Measurements from ENCODE around the gene PPP1R16B.
A peak's percentile ranks its signal among the peaks of the same experiment; 100 is the strongest.
"Not testable (repeated sequence)": the region's sequence is repeated elsewhere in the genome, so short reads cannot be mapped to it uniquely, and the experiment has no call there.

PPP1R16B gene

GRCh38 chr20:38842558-38842981 lies 37.1 kb downstream of the PPP1R16B start:
- DNase-seq (ENCODE audit: extremely low read depth in 1 of 2, low read depth in 1 of 2): peak in 1 of 2 donors; percentile 78

DNA sequence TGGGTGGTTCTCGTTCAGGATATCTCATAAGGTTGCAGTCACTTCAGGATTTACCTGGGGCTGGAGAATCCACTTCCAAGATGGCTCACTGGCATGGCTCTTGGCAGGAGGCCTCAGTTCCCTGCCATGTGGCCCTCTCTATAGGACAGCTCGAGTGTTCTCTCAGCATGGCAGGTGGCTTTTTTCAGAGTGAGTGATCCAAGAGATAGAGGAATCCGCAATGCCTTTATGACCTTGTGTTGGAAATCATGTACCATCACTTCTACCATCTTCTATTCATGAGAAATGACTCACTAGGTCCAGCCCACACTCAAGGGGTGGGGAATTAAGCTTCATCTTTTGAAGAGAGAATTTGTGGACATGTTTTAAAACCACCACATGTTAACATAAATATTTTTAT lies 37.8 kb downstream of the PPP1R16B start:
- DNase-seq (ENCODE audit: extremely low read depth in 1 of 2, low read depth in 1 of 2): peak in 1 of 2 donors; percentile 58

- DNase-seq (ENCODE audit: extremely low read depth in 1 of 2, low read depth in 1 of 2): no peak
Observed at GRCh38 chr20:38844963-38845362, 39.5 kb downstream of the PPP1R16B start.

GRCh38 chr20:38847840-38848239 lies 42.3 kb downstream of the PPP1R16B start:
- no peak for DNase-seq (ENCODE audit: extremely low read depth in 1 of 2, low read depth in 1 of 2)

DNA sequence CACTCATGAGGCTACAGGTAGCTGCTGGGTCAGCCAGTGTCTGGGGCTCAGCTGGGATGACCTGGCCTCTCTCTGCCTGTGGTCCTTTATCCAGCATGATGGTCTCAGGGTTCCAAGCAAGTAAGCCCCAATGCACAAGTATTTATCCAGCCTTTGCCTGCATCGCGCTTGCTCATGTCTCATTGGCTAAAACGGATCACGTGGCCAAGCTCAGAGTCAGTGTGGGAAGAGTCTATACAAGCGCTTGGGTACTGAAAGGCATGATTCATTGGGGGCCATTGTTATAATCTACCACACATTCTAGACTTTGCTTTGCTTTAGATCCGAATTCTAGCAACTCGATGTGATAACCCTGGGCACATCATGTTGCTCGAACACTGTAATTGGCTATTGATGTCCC lies 48.3 kb downstream of the PPP1R16B start:
- DNase-seq (ENCODE audit: extremely low read depth in 1 of 2, low read depth in 1 of 2): no peak

- no peak for DNase-seq (ENCODE audit: extremely low read depth in 1 of 2, low read depth in 1 of 2)
Observed at GRCh38 chr20:38854654-38855066, 49.2 kb downstream of the PPP1R16B start.

GRCh38 chr20:38855356-38855755 lies 49.9 kb downstream of the PPP1R16B start:
- DNase-seq (ENCODE audit: extremely low read depth in 1 of 2, low read depth in 1 of 2): no peak

DNA sequence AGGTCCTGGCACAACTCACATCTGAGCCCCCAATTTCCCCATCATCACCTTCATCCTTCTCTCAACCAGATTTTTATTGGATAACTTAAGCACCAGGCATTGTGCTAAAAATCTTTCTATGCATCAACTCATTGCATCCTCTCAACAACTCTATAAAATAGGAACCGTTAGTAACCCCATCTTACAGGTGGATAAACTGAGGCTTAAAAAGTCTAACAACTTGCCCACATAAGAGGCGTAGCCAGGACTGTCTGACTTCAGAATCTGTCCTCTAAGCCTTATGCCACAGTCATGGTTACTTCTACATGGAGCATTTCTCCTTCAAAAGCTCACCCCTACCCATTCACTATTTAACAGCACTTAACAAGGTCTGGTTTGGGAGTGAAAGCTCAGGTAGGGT lies 51.1 kb downstream of the PPP1R16B start:
- DNase-seq (ENCODE audit: extremely low read depth in 1 of 2, low read depth in 1 of 2): no peak

- no peak for DNase-seq (ENCODE audit: extremely low read depth in 1 of 2, low read depth in 1 of 2)
Observed at GRCh38 chr20:38857703-38858102, 52.2 kb downstream of the PPP1R16B start.

DNA sequence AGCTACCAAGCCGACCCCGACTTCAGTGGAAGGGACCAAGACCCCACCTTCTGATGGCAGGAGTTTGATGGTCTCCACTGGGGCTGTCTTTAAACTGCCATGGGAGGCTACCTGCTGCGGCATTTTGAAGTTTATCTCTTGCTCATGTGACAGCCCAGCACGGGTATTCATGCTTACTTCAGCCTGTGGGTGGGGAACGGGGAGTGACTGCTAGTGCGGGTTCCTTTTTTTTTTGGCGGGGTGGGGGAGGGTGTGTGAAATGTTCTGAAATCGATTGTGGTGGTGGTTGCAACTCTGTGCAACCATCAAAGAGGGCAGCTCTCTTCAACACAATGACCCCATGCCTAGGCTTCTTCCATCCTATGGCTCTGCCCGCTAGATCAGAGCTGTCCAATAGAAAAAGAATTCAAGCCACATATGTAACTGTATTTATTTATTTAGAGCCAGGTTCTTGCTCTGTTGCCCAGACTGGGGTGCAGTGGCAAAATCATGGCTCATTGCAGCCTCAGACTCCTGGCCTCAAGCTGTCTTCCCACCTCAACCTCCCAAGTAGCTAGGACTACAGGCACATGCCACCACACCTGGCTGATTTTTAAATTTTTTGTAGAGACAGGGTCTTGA lies 53.7 kb downstream of the PPP1R16B start:
- DNase-seq (ENCODE audit: extremely low read depth in 1 of 2, low read depth in 1 of 2): peak in 1 of 2 donors; percentile 55

DNA sequence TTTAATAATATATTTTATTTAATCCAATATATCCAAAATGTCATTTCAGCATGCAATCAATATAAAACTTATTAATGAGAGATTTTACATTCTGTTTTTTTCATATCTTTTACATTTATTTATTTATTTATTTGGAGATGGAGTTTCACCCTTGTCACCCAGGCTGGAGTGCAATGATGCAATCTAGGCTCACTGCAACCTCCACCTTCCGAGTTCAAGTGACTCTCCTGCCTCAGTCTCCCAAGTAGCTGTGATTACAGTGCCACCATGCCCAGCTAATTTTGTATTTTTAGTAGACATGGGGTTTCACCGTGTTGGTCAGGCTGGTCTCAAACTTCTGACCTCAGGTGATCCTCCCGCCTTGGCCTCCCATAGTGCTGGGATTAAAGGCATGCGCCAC lies 54.4 kb downstream of the PPP1R16B start:
- not testable (repeated sequence) for DNase-seq (ENCODE audit: extremely low read depth in 1 of 2, low read depth in 1 of 2)

GRCh38 chr20:38861071-38861401 lies 55.5 kb downstream of the PPP1R16B start:
- no peak for DNase-seq (ENCODE audit: extremely low read depth in 1 of 2, low read depth in 1 of 2)

GRCh38 chr20:38862226-38862625 lies 56.7 kb downstream of the PPP1R16B start:
- no peak for DNase-seq (ENCODE audit: extremely low read depth in 1 of 2, low read depth in 1 of 2)

DNA sequence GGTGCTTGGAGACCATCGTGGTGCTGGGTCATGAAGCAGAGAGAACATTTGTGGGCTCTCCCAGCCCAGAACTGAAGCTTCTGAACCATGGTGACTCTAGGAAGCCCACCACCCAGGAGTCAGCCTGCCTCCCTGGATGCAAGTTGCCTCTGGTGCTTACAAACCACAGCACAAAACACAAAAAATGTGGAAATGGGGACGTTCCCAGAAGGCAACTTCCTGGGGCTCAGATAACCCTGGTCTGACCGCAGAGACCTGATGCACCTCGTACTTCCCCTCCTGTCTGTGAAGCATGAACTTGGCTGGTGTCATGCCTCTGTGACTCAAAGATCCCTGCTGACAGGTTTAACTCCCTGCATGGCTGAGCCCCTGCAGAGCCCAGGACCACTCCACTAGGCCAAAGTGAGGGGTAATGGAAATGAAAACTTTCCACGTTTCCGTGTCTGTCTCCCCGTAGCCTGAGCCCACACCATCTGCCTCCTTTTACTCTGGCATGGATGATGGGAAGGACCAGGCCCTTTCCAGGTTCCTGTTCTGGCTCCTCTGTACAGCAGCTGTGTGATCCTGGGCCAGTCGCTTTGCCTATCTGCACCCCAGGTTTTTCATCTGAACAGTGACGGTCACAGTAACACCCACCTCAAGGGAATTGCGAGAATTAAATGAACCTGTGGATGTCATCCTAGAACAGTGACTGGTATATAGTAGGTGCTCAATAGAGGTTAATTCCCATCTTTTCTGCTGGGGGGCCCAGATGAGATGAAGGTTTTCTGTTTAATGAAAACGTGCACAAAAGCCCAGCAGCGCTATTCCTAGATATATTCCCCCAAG lies 57.7 kb downstream of the PPP1R16B start:
- DNase-seq (ENCODE audit: extremely low read depth in 1 of 2, low read depth in 1 of 2): peak in 1 of 2 donors; percentile 67

GRCh38 chr20:38864662-38865061 lies 59.2 kb downstream of the PPP1R16B start:
- DNase-seq (ENCODE audit: extremely low read depth in 1 of 2, low read depth in 1 of 2): no peak

GRCh38 chr20:38866265-38867061 lies 61.0 kb downstream of the PPP1R16B start:
- DNase-seq (ENCODE audit: extremely low read depth in 1 of 2, low read depth in 1 of 2): no peak

- no peak for DNase-seq (ENCODE audit: extremely low read depth in 1 of 2, low read depth in 1 of 2)
Observed at GRCh38 chr20:38867062-38867359, 61.5 kb downstream of the PPP1R16B start.

GRCh38 chr20:38870733-38871559 lies 65.4 kb downstream of the PPP1R16B start:
- DNase-seq (ENCODE audit: extremely low read depth in 1 of 2, low read depth in 1 of 2): peak in 1 of 2 donors; percentile 67

DNA sequence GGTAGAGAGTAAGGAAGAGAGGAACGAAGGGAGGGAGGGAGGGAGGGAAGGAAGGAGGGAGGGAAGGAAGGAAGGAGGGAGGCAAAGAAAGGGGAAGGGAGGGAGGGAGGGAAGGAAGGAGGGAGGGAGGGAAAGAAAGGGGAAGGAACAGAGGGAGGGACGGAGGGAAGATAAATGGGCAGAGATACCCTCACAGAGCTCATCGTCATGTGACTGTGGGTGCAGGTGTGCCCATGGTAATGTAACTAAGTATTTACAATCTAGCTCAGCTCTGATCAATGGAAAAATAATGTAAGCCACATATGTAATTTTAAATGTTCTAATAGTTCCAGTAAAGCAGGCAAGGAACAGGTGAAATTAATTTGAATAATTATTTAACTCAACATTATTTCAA lies 66.1 kb downstream of the PPP1R16B start:
- DNase-seq (ENCODE audit: extremely low read depth in 1 of 2, low read depth in 1 of 2): no peak

- no peak for DNase-seq (ENCODE audit: extremely low read depth in 1 of 2, low read depth in 1 of 2)
Observed at GRCh38 chr20:38872036-38872435, 66.5 kb downstream of the PPP1R16B start.

DNA sequence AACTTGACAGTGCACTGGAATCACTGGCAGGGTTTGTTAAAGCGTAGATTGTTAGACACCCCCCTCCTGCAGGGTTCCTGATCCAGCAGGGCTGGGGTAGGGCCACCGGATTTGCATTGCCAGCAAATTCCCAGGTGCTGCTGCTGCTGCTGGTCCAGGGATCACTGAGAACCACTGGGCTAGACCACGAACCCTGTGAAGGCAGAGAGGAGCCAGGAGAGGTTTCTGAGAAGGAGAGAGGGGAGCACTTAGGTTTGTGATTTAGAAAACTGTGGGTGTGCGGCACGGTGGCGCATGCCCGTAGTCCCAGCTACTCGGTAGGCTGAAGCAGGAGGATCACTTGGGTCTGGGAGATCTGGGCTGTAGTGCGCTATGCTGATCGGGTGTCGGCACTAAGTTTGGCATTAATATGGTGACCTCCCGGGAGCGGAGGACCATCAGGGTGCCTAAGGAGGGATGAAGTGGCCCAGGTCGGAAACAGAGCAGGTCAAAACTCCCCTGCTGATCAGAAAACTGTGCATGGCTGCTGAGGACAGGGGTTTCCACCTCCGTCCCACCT lies 67.1 kb downstream of the PPP1R16B start:
- no peak for DNase-seq (ENCODE audit: extremely low read depth in 1 of 2, low read depth in 1 of 2)

Data from stimulated activated CD8-positive, alpha-beta memory T cell treated with anti-CD3 and anti-CD28 coated beads, Interleukin-7, amount 100 ng/mL, for 48 hours (primary cell).